K562 (cell line): ENCODE results near the gene ADGRA1.

Experiments used
- ELF4 ChIP-seq: fragments of 450-650 bp; formaldehyde crosslinking; IDR thresholded peaks from 2 replicates; pipeline ENCODE4 v1.4.0; 2022; ENCODE audit warnings: missing genetic modification characterization
- FIP1L1 ChIP-seq: fragments of 200-400 bp; formaldehyde crosslinking; IDR thresholded peaks from 2 replicates; pipeline ENCODE4 v1.6.1; 2018; ENCODE audit warnings: mild to moderate bottlenecking, low read depth, low read length; ENCODE audit not compliant: poor library complexity, severe bottlenecking
- GATAD2A ChIP-seq: fragments of 450-650 bp; IDR thresholded peaks from 2 replicates; pipeline ENCODE4 v1.6.1; 2017
- PHF8 ChIP-seq: fragments of 200-600 bp; sonication (generic); IDR thresholded peaks from 2 replicates; pipeline ENCODE4 v1.6.1; 2012; ENCODE audit warnings: mixed run types, mild to moderate bottlenecking, inconsistent platforms, low read length, moderate library complexity, borderline replicate concordance
- ZNF174 ChIP-seq: fragments of 250-450 bp; sonication (Bioruptor Pico); IDR thresholded peaks from 2 replicates; pipeline ENCODE4 v1.4.0; 2020; ENCODE audit warnings: mild to moderate bottlenecking

DNA sequence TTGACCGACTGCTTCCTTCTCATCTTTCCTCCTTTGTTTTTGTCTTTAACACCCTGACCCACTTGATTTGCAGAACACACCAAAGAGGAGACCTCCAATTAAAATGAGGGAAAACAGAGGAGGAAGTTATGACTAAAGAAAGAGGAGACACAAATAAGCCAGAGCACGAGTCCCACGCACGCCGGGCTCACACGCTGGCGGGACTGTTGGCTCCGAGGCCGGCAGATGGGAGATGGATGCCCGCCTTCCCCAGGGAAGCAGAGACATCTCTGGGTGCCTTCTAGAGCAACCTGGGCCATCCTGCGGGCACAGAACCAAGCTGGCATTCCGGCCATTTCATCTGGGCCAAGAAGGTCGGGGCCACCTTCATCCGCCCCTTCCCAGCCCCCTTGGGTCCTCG is 5.6 kb downstream of the ADGRA1 start:
- TF ChIP-seq GATAD2A (no peak), FIP1L1 (no peak), ELF4 (CRISPR knock-in tag) (no peak), ZNF174 (CRISPR knock-in tag) (no peak), PHF8 (no peak)
